RWPE1 (cell line): Measurements from ENCODE around the gene NHERF2.

Experiments used
- CTCF ChIA-PET: fragments of 350-600 bp; sonication (Branson Sonifier 250); formaldehyde crosslinking; extraction: SDS; loops from one replicate; lab custom pipeline; 2021; lab: Yijun Ruan, JAX
- POLR2A ChIA-PET: fragments of 400-600 bp; formaldehyde crosslinking; extraction: SDS; loops from one replicate; lab custom pipeline; 2020; ENCODE audit warnings: antibody characterized with exemption; ENCODE audit not compliant: low non-redundant PET; lab: Yijun Ruan, JAX
- DNase-seq: peaks from one replicate; pipeline ENCODE4 v3.0.0; 2012; ENCODE audit warnings: low spot score
- H3K27ac ChIP-seq: fragments of 450-650 bp; 2 replicates; pipeline ENCODE4 v1.5.1; 2017
- CTCF ChIP-seq: fragments of 450-650 bp; conservative IDR thresholded peaks from 2 replicates; pipeline ENCODE4 v1.5.1; 2017; ENCODE audit warnings: low read depth, mild to moderate bottlenecking

Gene NHERF2

DNA sequence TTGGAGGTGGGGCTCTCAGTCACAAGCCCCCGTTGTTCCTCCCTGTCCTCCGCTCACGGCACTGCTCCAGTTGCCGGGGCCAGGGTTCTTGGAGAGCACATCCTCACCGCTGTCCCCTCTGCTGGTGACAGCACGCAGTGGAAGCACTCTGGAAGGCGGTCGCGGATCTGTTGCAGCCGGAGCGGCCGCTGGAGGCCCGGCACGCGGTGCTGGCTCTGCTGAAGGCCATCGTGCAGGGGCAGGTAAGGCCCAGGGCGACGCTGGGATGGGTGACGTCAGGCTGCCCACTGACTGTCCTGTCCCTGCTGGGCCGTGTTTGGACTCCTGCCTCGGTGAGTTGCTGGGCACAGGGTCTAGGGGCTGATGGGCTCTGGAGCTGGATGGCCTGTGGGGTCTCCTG, 26.5 kb downstream of the NHERF2 start:
- DNase-seq = no peak
- ChIA-PET CTCF (no interaction called here), POLR2A (no interaction called here)
- TF ChIP-seq CTCF = no peak
- H3K27ac ChIP-seq = no peak overlapping the region

DNA sequence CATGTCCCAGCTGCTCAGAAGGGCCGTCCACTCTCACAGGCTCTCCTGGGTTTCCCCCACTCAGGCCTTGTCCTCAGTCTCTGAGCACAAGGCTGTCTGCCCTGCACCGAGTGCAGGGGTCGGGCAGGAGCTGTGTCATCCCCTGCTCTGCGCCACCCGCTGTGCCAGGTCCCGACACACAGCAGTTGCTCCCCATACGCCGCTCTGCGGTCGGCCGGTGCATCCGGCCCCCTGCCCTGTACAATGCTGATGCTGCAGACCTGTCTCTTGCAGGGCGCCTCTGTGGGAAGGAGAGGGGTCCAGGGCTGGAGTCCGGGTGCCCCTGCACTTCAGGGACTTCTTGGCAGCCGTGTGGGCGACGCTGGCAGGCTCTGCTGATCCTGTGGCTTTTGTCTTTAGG, 27.2 kb downstream of the NHERF2 start:
- POLR2A ChIA-PET = no interaction called here
- CTCF ChIA-PET = no interaction called here
- no peak for TF ChIP-seq CTCF
- no peak overlapping the region for H3K27ac ChIP-seq
- no peak for DNase-seq

- H3K27ac ChIP-seq = peak overlapping the region; percentile 11; the same call in 1 of the 2 replicates
- ChIA-PET POLR2A (no interaction called here), CTCF (interaction anchor here (0.6 to 1.4 kb wide), 3 partner anchors 32 to 670 kb away, joined by 3 to 4 read pairs (median 3); no protein-coding TSS in a partner anchor)
- DNase-seq = no peak
- TF ChIP-seq CTCF = no peak
These were observed 28.0 kb downstream of the NHERF2 start for GRCh38 chr16:2054543-2055245.

DNA sequence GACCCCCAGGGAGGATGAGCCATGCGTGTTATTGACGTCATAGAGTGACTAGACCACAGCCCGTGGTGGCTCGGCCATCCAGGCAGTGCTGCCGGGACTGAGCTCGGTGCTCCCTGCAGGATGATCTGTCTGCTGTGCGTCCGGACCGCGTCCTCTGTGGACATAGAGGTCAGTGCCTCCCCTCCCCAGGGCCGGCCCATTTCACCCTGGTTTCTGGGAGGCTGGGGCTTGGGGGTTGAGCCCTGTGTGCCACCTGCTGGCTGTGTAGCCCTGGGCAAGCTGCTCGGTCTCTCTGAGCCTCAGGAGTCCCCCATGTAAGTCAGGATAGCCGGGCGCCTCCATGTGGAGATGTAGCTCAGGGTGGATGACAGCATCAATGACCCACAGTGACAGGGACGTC, 29.4 kb downstream of the NHERF2 start:
- peak overlapping the region; percentile 18; the same call in 1 of the 2 replicates for H3K27ac ChIP-seq
- no peak for TF ChIP-seq CTCF
- no peak for DNase-seq
- CTCF ChIA-PET = interaction anchor here (0.6 to 1.4 kb wide), 7 partner anchors 9 to 132 kb away, joined by 3 to 6 read pairs (median 3); no protein-coding TSS in a partner anchor
- POLR2A ChIA-PET = interaction anchor here (0.5 kb wide), 1 partner anchor 23 kb away, joined by 3 read pairs; no protein-coding TSS in a partner anchor

- POLR2A ChIA-PET = interaction anchor here (0.5 kb wide), 1 partner anchor 12 kb away, joined by 3 read pairs; no protein-coding TSS in a partner anchor
- CTCF ChIA-PET = interaction anchor here (0.6 to 1.4 kb wide), 8 partner anchors 9 to 53 kb away, joined by 3 to 6 read pairs (median 3); no protein-coding TSS in a partner anchor
- no peak for TF ChIP-seq CTCF
- DNase-seq = no peak
- peak overlapping the region; percentile 18 for H3K27ac ChIP-seq
These were observed 30.1 kb downstream of the NHERF2 start for GRCh38 chr16:2056681-2057407.

GRCh38 chr16:2057438-2057837, 30.7 kb downstream of the NHERF2 start:
- POLR2A ChIA-PET = no interaction called here
- TF ChIP-seq CTCF = no peak
- CTCF ChIA-PET = interaction anchor here (0.6 to 1.4 kb wide), 4 partner anchors 13 to 54 kb away, joined by 3 read pairs; no protein-coding TSS in a partner anchor
- DNase-seq = no peak
- H3K27ac ChIP-seq = peak overlapping the region; percentile 18
